Heart left ventricle (tissue), 13 donors: ENCODE data around the gene MRPS10.

Experiments
- CTCF ChIP-seq, 12 donors: fragments of 200-600 bp; sonication (generic) in 4 of 12; IDR thresholded peaks; one replicate each; pipeline versions ENCODE4 v1.5.0 to v1.8.0; 2018 to 2022; ENCODE audit warnings: antibody characterized with exemption in 12 of 12, mild to moderate bottlenecking in 5 of 12
- POLR2A ChIP-seq, 2 donors: fragments of 450-650 bp; IDR thresholded peaks; one replicate each; pipeline ENCODE4 v1.6.1; 2017; ENCODE audit warnings: antibody characterized with exemption in 2 of 2, mild to moderate bottlenecking in 2 of 2, moderate library complexity in 2 of 2
- donor health status: ischemic (EF 13 %, LVEDD 7.1; RV severe dilation, severe dysfunction).
- donor health status: DM: no; HTN: yes; CAD: no.
- donor health status: DM: no; HTN: no; CAD: no.
- donor health status: ischemic (EF 25% LVEDD 6.9; RV normal size, moderate dysfunction).
- donor health status: ischemic (EF 25% LVEDD 5.7; RV mildly dilated, moderate dysfunction).
- donor health status: ischemic (EF 35%, LVEDD 5.7; RV mildly dilated, moderate dysfunction).
- donor health status: nonischemic (EF 11% LVEDD 7.7; RV severe dilation, severe dysfunction).
- donor health status: DM: yes; HTN: yes; CAD: no.
- donor health status: PGD.
- donor health status: ischemic (EF 29% LVEDD 5.4; RV normal size, mild dysfunction).
- donor health status: nonischemic (EF 23%, LVEDD 6.1; RV moderate dilation, normal function).

- TF ChIP-seq POLR2A (IDR thresholded peaks at IDR 0.05) (no peak), CTCF (IDR thresholded peaks at IDR 0.05) (no peak)
Measured at GRCh38 chr6:42190554-42191183, 27.0 kb downstream of the MRPS10 start.
